ENCODE results near the gene ZNF398.

DNA sequence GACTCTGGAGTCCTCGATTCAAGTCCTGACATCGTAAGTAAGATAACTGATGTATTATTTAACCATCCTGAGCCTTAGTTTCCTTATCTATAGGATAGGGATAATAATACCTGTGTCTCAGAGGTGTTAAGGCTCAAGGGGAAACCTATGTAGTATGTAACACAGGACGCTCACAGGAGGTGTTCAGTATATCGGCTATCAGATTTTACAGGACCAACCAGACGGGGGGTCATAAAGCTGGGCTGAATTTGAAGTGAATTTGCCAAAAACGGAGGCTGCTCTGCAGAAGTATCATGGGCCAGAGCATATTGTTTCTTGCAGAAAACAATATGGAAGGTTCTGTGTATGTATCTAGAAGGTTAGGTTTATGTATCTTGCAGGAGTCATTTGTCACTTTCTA is 37.0 kb downstream of the ZNF398 start:
- TF ChIP-seq, protein P1, sequence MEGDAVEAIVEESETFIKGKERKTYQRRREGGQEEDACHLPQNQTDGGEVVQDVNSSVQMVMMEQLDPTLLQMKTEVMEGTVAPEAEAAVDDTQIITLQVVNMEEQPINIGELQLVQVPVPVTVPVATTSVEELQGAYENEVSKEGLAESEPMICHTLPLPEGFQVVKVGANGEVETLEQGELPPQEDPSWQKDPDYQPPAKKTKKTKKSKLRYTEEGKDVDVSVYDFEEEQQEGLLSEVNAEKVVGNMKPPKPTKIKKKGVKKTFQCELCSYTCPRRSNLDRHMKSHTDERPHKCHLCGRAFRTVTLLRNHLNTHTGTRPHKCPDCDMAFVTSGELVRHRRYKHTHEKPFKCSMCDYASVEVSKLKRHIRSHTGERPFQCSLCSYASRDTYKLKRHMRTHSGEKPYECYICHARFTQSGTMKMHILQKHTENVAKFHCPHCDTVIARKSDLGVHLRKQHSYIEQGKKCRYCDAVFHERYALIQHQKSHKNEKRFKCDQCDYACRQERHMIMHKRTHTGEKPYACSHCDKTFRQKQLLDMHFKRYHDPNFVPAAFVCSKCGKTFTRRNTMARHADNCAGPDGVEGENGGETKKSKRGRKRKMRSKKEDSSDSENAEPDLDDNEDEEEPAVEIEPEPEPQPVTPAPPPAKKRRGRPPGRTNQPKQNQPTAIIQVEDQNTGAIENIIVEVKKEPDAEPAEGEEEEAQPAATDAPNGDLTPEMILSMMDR (IDR thresholded peaks at IDR 0.05), result no peak
- no peak for TF ChIP-seq POLR2A (IDR thresholded peaks at IDR 0.05)
- TF ChIP-seq EP300 (IDR thresholded peaks at IDR 0.05), result no peak
